ENCODE measurements around the gene OSBP2. TPM values are rescaled to one million over a fixed set of nuclear protein-coding genes. Genes with fewer than 3 reads are reported as not detected.

Gene OSBP2
- total and polyA plus RNA-seq, 2 experiments from 2014 or later: 2.1 to 2.9 TPM

DNA sequence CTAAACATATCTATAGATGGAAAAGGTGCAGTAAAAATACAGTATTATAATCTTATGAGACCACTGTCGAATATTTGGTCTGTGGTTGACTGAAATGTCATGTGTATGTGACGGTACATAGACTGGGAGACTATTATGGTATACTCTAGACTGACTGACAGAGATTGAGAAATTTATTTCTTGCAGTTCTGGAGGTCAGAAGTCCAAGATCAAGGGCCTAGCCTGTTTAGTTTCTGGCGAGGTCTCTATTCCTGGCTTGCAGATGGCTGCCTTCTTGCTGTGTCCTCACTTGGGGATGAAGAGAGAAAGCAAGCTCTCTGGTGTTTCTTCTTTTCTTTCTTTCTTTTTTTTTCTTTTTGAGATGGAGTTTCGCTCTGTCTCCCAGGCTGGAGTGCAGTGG is 7.3 kb upstream of the OSBP2 start:
- no peak for ATAC-seq
- Mint-ChIP-seq H3K36me3 (ENCODE audit: low read depth) (no peaks in the 10 kb centered on the region), H3K4me3 (no peak overlapping the region)

More for the DNA sequence above, 7.3 kb upstream of the OSBP2 start:
- Mint-ChIP-seq H3K27me3 (ENCODE audit: insufficient read depth, low read depth, poor library complexity) (peaks cover 4% of the 10 kb centered on the region), H3K4me1 (0 out of 3 replicates have a peak, but pooled peaks cover 2% of the 10 kb centered on the region), H3K27ac (no peak overlapping the region), H3K9me3 (no peaks in the 10 kb centered on the region)
- no peaks in the 10 kb centered on the region for H4K20me1 ChIP-seq (replicated peaks; ENCODE audit: insufficient read depth)
- H3K27ac ChIP-seq (ENCODE audit: low read depth): no peak overlapping the region
- no peaks in the 10 kb centered on the region for H3F3A ChIP-seq (replicated peaks; ENCODE audit: low read depth)
- no peaks in the 10 kb centered on the region for H3K79me2 ChIP-seq (replicated peaks; ENCODE audit: insufficient read depth)
- no peaks in the 10 kb centered on the region for H3K9me2 ChIP-seq (ENCODE audit: insufficient read depth)
- H2AFZ ChIP-seq: no peak overlapping the region
- no peak overlapping the region for H3K4me2 ChIP-seq
- H3K36me3 ChIP-seq (ENCODE audit: insufficient read depth): no peaks in the 10 kb centered on the region
- no peaks in the 10 kb centered on the region for H3K4me1 ChIP-seq (ENCODE audit: insufficient read depth)
- DNase-seq (ENCODE audit: low spot score): no peak
- TF ChIP-seq, protein P1, sequence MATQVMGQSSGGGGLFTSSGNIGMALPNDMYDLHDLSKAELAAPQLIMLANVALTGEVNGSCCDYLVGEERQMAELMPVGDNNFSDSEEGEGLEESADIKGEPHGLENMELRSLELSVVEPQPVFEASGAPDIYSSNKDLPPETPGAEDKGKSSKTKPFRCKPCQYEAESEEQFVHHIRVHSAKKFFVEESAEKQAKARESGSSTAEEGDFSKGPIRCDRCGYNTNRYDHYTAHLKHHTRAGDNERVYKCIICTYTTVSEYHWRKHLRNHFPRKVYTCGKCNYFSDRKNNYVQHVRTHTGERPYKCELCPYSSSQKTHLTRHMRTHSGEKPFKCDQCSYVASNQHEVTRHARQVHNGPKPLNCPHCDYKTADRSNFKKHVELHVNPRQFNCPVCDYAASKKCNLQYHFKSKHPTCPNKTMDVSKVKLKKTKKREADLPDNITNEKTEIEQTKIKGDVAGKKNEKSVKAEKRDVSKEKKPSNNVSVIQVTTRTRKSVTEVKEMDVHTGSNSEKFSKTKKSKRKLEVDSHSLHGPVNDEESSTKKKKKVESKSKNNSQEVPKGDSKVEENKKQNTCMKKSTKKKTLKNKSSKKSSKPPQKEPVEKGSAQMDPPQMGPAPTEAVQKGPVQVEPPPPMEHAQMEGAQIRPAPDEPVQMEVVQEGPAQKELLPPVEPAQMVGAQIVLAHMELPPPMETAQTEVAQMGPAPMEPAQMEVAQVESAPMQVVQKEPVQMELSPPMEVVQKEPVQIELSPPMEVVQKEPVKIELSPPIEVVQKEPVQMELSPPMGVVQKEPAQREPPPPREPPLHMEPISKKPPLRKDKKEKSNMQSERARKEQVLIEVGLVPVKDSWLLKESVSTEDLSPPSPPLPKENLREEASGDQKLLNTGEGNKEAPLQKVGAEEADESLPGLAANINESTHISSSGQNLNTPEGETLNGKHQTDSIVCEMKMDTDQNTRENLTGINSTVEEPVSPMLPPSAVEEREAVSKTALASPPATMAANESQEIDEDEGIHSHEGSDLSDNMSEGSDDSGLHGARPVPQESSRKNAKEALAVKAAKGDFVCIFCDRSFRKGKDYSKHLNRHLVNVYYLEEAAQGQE (IDR thresholded peaks at IDR 0.05; ENCODE audit: unreplicated experiment): no peak
- TF ChIP-seq CREB1 (CRISPR knock-in tag; IDR thresholded peaks at IDR 0.05; ENCODE audit: low read depth) (no peak), EZH2 (IDR thresholded peaks at IDR 0.05; ENCODE audit: low read depth, unreplicated experiment) (no peak), NANOG (IDR thresholded peaks at IDR 0.05; ENCODE audit: borderline replicate concordance) (no peak), EZH2phosphoT487 (IDR thresholded peaks at IDR 0.05; ENCODE audit: unreplicated experiment) (no peak), ZNF114 (CRISPR knock-in tag; IDR thresholded peaks at IDR 0.05) (no peak), STAT1 (IDR thresholded peaks at IDR 0.05; ENCODE audit: unreplicated experiment) (no peak), JUNB (IDR thresholded peaks at IDR 0.05; ENCODE audit: unreplicated experiment) (no peak), POLR2AphosphoS5 (IDR thresholded peaks at IDR 0.05; ENCODE audit: low read depth) (no peak), ZNF331 (CRISPR knock-in tag; IDR thresholded peaks at IDR 0.05; ENCODE audit: low read depth) (no peak)
- TF ChIP-seq, protein P2, sequence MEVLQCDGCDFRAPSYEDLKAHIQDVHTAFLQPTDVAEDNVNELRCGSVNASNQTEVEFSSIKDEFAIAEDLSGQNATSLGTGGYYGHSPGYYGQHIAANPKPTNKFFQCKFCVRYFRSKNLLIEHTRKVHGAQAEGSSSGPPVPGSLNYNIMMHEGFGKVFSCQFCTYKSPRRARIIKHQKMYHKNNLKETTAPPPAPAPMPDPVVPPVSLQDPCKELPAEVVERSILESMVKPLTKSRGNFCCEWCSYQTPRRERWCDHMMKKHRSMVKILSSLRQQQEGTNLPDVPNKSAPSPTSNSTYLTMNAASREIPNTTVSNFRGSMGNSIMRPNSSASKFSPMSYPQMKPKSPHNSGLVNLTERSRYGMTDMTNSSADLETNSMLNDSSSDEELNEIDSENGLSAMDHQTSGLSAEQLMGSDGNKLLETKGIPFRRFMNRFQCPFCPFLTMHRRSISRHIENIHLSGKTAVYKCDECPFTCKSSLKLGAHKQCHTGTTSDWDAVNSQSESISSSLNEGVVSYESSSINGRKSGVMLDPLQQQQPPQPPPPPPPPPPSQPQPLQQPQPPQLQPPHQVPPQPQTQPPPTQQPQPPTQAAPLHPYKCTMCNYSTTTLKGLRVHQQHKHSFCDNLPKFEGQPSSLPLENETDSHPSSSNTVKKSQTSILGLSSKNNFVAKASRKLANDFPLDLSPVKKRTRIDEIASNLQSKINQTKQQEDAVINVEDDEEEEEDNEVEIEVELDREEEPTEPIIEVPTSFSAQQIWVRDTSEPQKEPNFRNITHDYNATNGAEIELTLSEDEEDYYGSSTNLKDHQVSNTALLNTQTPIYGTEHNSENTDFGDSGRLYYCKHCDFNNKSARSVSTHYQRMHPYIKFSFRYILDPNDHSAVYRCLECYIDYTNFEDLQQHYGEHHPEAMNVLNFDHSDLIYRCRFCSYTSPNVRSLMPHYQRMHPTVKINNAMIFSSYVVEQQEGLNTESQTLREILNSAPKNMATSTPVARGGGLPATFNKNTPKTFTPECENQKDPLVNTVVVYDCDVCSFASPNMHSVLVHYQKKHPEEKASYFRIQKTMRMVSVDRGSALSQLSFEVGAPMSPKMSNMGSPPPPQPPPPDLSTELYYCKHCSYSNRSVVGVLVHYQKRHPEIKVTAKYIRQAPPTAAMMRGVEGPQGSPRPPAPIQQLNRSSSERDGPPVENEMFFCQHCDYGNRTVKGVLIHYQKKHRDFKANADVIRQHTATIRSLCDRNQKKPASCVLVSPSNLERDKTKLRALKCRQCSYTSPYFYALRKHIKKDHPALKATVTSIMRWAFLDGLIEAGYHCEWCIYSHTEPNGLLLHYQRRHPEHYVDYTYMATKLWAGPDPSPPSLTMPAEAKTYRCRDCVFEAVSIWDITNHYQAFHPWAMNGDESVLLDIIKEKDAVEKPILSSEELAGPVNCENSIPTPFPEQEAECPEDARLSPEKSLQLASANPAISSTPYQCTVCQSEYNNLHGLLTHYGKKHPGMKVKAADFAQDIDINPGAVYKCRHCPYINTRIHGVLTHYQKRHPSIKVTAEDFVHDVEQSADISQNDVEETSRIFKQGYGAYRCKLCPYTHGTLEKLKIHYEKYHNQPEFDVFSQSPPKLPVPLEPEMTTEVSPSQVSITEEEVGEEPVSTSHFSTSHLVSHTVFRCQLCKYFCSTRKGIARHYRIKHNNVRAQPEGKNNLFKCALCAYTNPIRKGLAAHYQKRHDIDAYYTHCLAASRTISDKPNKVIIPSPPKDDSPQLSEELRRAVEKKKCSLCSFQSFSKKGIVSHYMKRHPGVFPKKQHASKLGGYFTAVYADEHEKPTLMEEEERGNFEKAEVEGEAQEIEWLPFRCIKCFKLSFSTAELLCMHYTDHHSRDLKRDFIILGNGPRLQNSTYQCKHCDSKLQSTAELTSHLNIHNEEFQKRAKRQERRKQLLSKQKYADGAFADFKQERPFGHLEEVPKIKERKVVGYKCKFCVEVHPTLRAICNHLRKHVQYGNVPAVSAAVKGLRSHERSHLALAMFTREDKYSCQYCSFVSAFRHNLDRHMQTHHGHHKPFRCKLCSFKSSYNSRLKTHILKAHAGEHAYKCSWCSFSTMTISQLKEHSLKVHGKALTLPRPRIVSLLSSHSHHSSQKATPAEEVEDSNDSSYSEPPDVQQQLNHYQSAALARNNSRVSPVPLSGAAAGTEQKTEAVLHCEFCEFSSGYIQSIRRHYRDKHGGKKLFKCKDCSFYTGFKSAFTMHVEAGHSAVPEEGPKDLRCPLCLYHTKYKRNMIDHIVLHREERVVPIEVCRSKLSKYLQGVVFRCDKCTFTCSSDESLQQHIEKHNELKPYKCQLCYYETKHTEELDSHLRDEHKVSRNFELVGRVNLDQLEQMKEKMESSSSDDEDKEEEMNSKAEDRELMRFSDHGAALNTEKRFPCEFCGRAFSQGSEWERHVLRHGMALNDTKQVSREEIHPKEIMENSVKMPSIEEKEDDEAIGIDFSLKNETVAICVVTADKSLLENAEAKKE (CRISPR knock-in tag; IDR thresholded peaks at IDR 0.05): no peak
- TF ChIP-seq, protein P3, sequence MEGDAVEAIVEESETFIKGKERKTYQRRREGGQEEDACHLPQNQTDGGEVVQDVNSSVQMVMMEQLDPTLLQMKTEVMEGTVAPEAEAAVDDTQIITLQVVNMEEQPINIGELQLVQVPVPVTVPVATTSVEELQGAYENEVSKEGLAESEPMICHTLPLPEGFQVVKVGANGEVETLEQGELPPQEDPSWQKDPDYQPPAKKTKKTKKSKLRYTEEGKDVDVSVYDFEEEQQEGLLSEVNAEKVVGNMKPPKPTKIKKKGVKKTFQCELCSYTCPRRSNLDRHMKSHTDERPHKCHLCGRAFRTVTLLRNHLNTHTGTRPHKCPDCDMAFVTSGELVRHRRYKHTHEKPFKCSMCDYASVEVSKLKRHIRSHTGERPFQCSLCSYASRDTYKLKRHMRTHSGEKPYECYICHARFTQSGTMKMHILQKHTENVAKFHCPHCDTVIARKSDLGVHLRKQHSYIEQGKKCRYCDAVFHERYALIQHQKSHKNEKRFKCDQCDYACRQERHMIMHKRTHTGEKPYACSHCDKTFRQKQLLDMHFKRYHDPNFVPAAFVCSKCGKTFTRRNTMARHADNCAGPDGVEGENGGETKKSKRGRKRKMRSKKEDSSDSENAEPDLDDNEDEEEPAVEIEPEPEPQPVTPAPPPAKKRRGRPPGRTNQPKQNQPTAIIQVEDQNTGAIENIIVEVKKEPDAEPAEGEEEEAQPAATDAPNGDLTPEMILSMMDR (conservative IDR thresholded peaks at IDR 0.05; ENCODE audit: low read depth in 2 of 2): no peak
- no peak overlapping the region for H3K4me3 ChIP-seq
- H3K27me3 ChIP-seq (ENCODE audit: insufficient read depth): no peaks in the 10 kb centered on the region
